Neural progenitor cell (in vitro differentiated cells): ENCODE results near the gene PTOV1. TPM values are rescaled to one million over a fixed set of nuclear protein-coding genes. Genes with fewer than 3 reads are reported as not detected.

Experiments used
- DNase-seq: peaks from one replicate; pipeline ENCODE4 v3.0.0-alpha.2; 2016; ENCODE audit warnings: low spot score
- H2AFZ ChIP-seq: fragments of 200-600 bp; sonication (generic); replicated peaks from 2 replicates; pipeline ENCODE4 v1.6.1; 2016; ENCODE audit warnings: antibody characterized with exemption
- H3F3A ChIP-seq: fragments of 200-600 bp; sonication (generic); 2 replicates; pipeline ENCODE4 v1.6.1; 2016; ENCODE audit warnings: antibody characterized with exemption, low read depth
- H3K27ac ChIP-seq: fragments of 200-600 bp; sonication (generic); 2 replicates; pipeline ENCODE4 v1.5.1; 2016; ENCODE audit warnings: mild to moderate bottlenecking
- H3K27me3 ChIP-seq: fragments of 200-600 bp; sonication (generic); 2 replicates; pipeline ENCODE4 v1.6.1; 2016; ENCODE audit warnings: mild to moderate bottlenecking, moderate library complexity
- H3K36me3 ChIP-seq: fragments of 200-600 bp; sonication (generic); 2 replicates; pipeline ENCODE4 v1.5.1; 2016
- H3K4me1 ChIP-seq: fragments of 200-600 bp; sonication (generic); 2 replicates; pipeline ENCODE4 v1.6.1; 2016; ENCODE audit warnings: mixed run types
- H3K4me2 ChIP-seq: fragments of 200-600 bp; sonication (generic); 2 replicates; pipeline ENCODE4 v1.6.1; 2016
- H3K4me3 ChIP-seq: fragments of 200-600 bp; sonication (generic); 2 replicates; pipeline ENCODE4 v1.5.1; 2016
- H3K79me2 ChIP-seq: fragments of 200-600 bp; sonication (generic); 2 replicates; pipeline ENCODE4 v1.6.1; 2016; ENCODE audit warnings: low read depth
- H3K9ac ChIP-seq: fragments of 200-600 bp; sonication (generic); 2 replicates; pipeline ENCODE4 v1.6.1; 2016
- H3K9me3 ChIP-seq: fragments of 200-600 bp; sonication (generic); 2 replicates; pipeline ENCODE4 v1.5.1; 2016; ENCODE audit warnings: low read depth
- H4K20me1 ChIP-seq: fragments of 200-600 bp; sonication (generic); 2 replicates; pipeline ENCODE4 v1.6.1; 2016; ENCODE audit warnings: low read depth
- H3K27ac Mint-ChIP-seq: 3 replicates; pipeline ENCODE4 v1.8.0; 2021; ENCODE audit warnings: mixed read lengths
- H3K27me3 Mint-ChIP-seq: 2 replicates; pipeline ENCODE4 v1.8.0; 2022; ENCODE audit warnings: low read depth, mild to moderate bottlenecking, inconsistent platforms, moderate library complexity, mixed read lengths; ENCODE audit not compliant: insufficient read depth
- H3K36me3 Mint-ChIP-seq: 3 replicates; pipeline ENCODE4 v1.8.0; 2021; ENCODE audit warnings: mixed read lengths
- H3K4me1 Mint-ChIP-seq: 3 replicates; pipeline ENCODE4 v1.8.0; 2021; ENCODE audit warnings: mixed read lengths
- H3K4me3 Mint-ChIP-seq: 3 replicates; pipeline ENCODE4 v1.8.0; 2021; ENCODE audit warnings: mild to moderate bottlenecking, moderate library complexity, mixed read lengths
- H3K9me3 Mint-ChIP-seq: 3 replicates; pipeline ENCODE4 v1.8.0; 2020; ENCODE audit warnings: mixed read lengths
- CTCF ChIP-seq: fragments of 200-600 bp; sonication (generic); IDR thresholded peaks from 2 replicates; pipeline ENCODE4 v1.5.1; 2017; ENCODE audit warnings: antibody characterized with exemption, mild to moderate bottlenecking
- EZH2 ChIP-seq: fragments of 200-600 bp; sonication (generic); IDR thresholded peaks from 2 replicates; pipeline ENCODE4 v1.6.1; 2017; ENCODE audit warnings: antibody characterized with exemption, mild to moderate bottlenecking, moderate library complexity
- EZH2phosphoT487 ChIP-seq: fragments of 200-600 bp; sonication (generic); IDR thresholded peaks from 2 replicates; pipeline ENCODE4 v1.6.1; 2017; ENCODE audit warnings: antibody characterized with exemption
- total RNA-seq: library from RNA; depleted of rRNA; stranded (reverse); fragments of >200 nt; gene quantifications from 2 replicates; pipeline ENCODE4 v1.2.3, GENCODE V29; 2015; ENCODE audit warnings: low replicate concordance

PTOV1 gene
- total RNA-seq, 1 donor from 2014 or later: 63.5 TPM

GRCh38 chr19:49895566-49896297 is 44.8 kb downstream of the PTOV1 start:
- Histone ChIP-seq H4K20me1 (no peaks in the 10 kb centered on the region), H3K9me3 (no peaks in the 10 kb centered on the region), H3K4me2 (no peak overlapping the region), H3K79me2 (no peaks in the 10 kb centered on the region), H3K4me1 (no peaks in the 10 kb centered on the region), H3K9ac (no peak overlapping the region), H3F3A (peaks cover 7% of the 10 kb centered on the region), H2AFZ (no peak overlapping the region), H3K27ac (no peak overlapping the region), H3K27me3 (peaks cover 8% of the 10 kb centered on the region), H3K36me3 (no peaks in the 10 kb centered on the region), H3K4me3 (no peak overlapping the region)
- Mint-ChIP-seq H3K27me3 (peaks cover 19% of the 10 kb centered on the region), H3K4me3 (no peak overlapping the region), H3K4me1 (peaks cover 19% of the 10 kb centered on the region), H3K9me3 (no peaks in the 10 kb centered on the region), H3K36me3 (no peaks in the 10 kb centered on the region), H3K27ac (no peak overlapping the region)
- DNase-seq: no peak
- TF ChIP-seq EZH2 (no peak), CTCF (no peak), EZH2phosphoT487 (no peak)

- no peaks in the 10 kb centered on the region for H3K79me2 ChIP-seq
- H3K9ac ChIP-seq: no peak within 1 kb of the TSS
- no peak within 1 kb of the TSS for H3K4me3 ChIP-seq
- Mint-ChIP-seq H3K4me3 (peak within 1 kb of the TSS; percentile 48), H3K9me3 (no peaks in the 10 kb centered on the region), H3K4me1 (peaks cover 15% of the 10 kb centered on the region), H3K27ac (peak within 1 kb of the TSS; percentile 62), H3K36me3 (no peaks in the 10 kb centered on the region), H3K27me3 (peaks cover 19% of the 10 kb centered on the region)
- no peak within 1 kb of the TSS for H2AFZ ChIP-seq
- H3K27ac ChIP-seq: no peak within 1 kb of the TSS
- H4K20me1 ChIP-seq: no peaks in the 10 kb centered on the region
- H3F3A ChIP-seq: no peaks in the 10 kb centered on the region
- TF ChIP-seq CTCF: no peak
- no peaks in the 10 kb centered on the region for H3K4me1 ChIP-seq
- H3K36me3 ChIP-seq: no peaks in the 10 kb centered on the region
- no peaks in the 10 kb centered on the region for H3K27me3 ChIP-seq
- H3K9me3 ChIP-seq: no peaks in the 10 kb centered on the region
- no peak within 1 kb of the TSS for H3K4me2 ChIP-seq
- DNase-seq: no peak
Observed at GRCh38 chr19:49896863-49897621, 46.1 kb downstream of the PTOV1 start, which contains the start of gene IL4I1. Gene IL4I1, minus strand, starts transcription at chr19:49896887. Its CDS starts 727 bp downstream, at chr19:49896160.

GRCh38 chr19:49904136-49904535 is 53.2 kb downstream of the PTOV1 start:
- Histone ChIP-seq H3K9me3 (no peaks in the 10 kb centered on the region), H3K4me3 (no peak overlapping the region)
- no peak overlapping the region for H3K4me3 Mint-ChIP-seq

More at GRCh38 chr19:49904136-49904535, 53.2 kb downstream of the PTOV1 start:
- H3K27me3 ChIP-seq: no peaks in the 10 kb centered on the region
- no peak overlapping the region for H2AFZ ChIP-seq
- no peak for DNase-seq
- no peaks in the 10 kb centered on the region for H3K4me1 ChIP-seq
- H3K27ac ChIP-seq: no peak overlapping the region
- Mint-ChIP-seq H3K9me3 (no peaks in the 10 kb centered on the region), H3K27ac (no peak overlapping the region), H3K36me3 (peaks cover 18% of the 10 kb centered on the region), H3K27me3 (peaks cover 8% of the 10 kb centered on the region), H3K4me1 (no peaks in the 10 kb centered on the region)
- H3K36me3 ChIP-seq: no peaks in the 10 kb centered on the region
- peaks cover 29% of the 10 kb centered on the region for H4K20me1 ChIP-seq
- H3F3A ChIP-seq: peaks cover 8% of the 10 kb centered on the region
- H3K4me2 ChIP-seq: no peak overlapping the region
- H3K79me2 ChIP-seq: no peaks in the 10 kb centered on the region
- TF ChIP-seq EZH2: no peak
- TF ChIP-seq CTCF: no peak
- no peak for TF ChIP-seq EZH2phosphoT487
- no peak overlapping the region for H3K9ac ChIP-seq
